ENCODE data around the gene TMEM59L.

The TMEM59L gene

GRCh38 chr19:18660051-18660910, 47.6 kb downstream of the TMEM59L start:
- DNase-seq: no peak

- no peak for DNase-seq
These were observed 48.4 kb downstream of the TMEM59L start for GRCh38 chr19:18660939-18661670.

- DNase-seq: no peak
These were observed 50.5 kb downstream of the TMEM59L start for GRCh38 chr19:18662972-18663732.

GRCh38 chr19:18663940-18664530, 51.4 kb downstream of the TMEM59L start:
- DNase-seq: no peak

- DNase-seq: no peak
These were observed 53.1 kb downstream of the TMEM59L start for GRCh38 chr19:18665771-18666202.

- no peak for DNase-seq
These were observed 53.6 kb downstream of the TMEM59L start for GRCh38 chr19:18666317-18666716.

GRCh38 chr19:18666784-18667183, 54.1 kb downstream of the TMEM59L start:
- no peak for DNase-seq

GRCh38 chr19:18667531-18668251, 55.0 kb downstream of the TMEM59L start:
- DNase-seq: no peak

- DNase-seq: no peak
These were observed 55.6 kb downstream of the TMEM59L start for GRCh38 chr19:18668252-18668631.

GRCh38 chr19:18668744-18669523, 56.3 kb downstream of the TMEM59L start:
- no peak for DNase-seq

GRCh38 chr19:18669524-18669817, 56.8 kb downstream of the TMEM59L start:
- no peak for DNase-seq

- DNase-seq: no peak
These were observed 57.2 kb downstream of the TMEM59L start for GRCh38 chr19:18669883-18670282.

- no peak for DNase-seq
These were observed 57.6 kb downstream of the TMEM59L start for GRCh38 chr19:18670312-18670711.

Measured in activated CD4-positive, alpha-beta T cell treated with anti-CD3 and anti-CD28 coated beads, Interleukin-2, Interleukin-6, amounts not matched to agents 100 ng/mL and 50 ng/mL, durations not matched to agents 16 hours and 8 hours (primary cell).